Muscle of leg (tissue), 16 donors: ENCODE data around the gene PCDHB3. TPM values are rescaled to one million over a fixed set of nuclear protein-coding genes. Genes with fewer than 3 reads are reported as not detected.
"Not testable (repeated sequence)": the region's sequence is repeated elsewhere in the genome, so short reads cannot be mapped to it uniquely, and the experiment has no call there.

Experiments
- DNase-seq: peaks from one replicate; pipeline ENCODE4 v3.0.0; 2013
- H3K27ac ChIP-seq: one replicate; pipeline ENCODE4 v1.5.1; 2013; ENCODE audit warnings: mild to moderate bottlenecking, low read length, control low read depth
- H3K27me3 ChIP-seq: one replicate; pipeline ENCODE4 v1.6.1; 2013; ENCODE audit warnings: low read length; ENCODE audit not compliant: control insufficient read depth, insufficient read depth
- H3K36me3 ChIP-seq: one replicate; pipeline ENCODE4 v1.6.1; 2013; ENCODE audit warnings: low read length; ENCODE audit not compliant: control insufficient read depth, insufficient read depth
- H3K4me1 ChIP-seq: one replicate; pipeline ENCODE4 v1.6.1; 2013; ENCODE audit warnings: low read length; ENCODE audit not compliant: control insufficient read depth, insufficient read depth
- H3K4me3 ChIP-seq: one replicate; pipeline ENCODE4 v1.5.1; 2013; ENCODE audit warnings: low read length, control low read depth
- H3K9me3 ChIP-seq: replicated peaks from 2 replicates; pipeline ENCODE4 v1.6.1; 2013; ENCODE audit warnings: low read depth, low read length; ENCODE audit not compliant: control insufficient read depth
- WGBS: methylation state at CpG from one replicate; pipeline ENCODE4 v1.1.5; 2013; ENCODE audit warnings: missing lambda C conversion rate; ENCODE audit not compliant: insufficient coverage; 5-methylcytosine and 5-hydroxymethylcytosine counted together
- long read RNA-seq, 11 donors: transcript quantifications; one replicate each; lab custom pipeline, GENCODE V29; 2026
- polyA plus RNA-seq, 8 donors: library from polyadenylated mRNA; unstranded; fragments of 120-200 nt; gene quantifications; one replicate each; pipeline versions ENCODE4 v1.2.1 to v1.2.3, GENCODE V29; 2013; ENCODE audit warnings: inconsistent platforms in 1 of 8, low replicate concordance in 1 of 8; ENCODE audit not compliant: insufficient read length in 8 of 8, insufficient read depth in 1 of 8
- total RNA-seq: library from RNA; stranded (reverse); fragments of 120-200 nt; gene quantifications from one replicate; pipeline ENCODE4 v1.2.4, GENCODE V29; 2013

PCDHB3 gene
- total RNA-seq (1.8 TPM), polyA plus RNA-seq (1 to 10 TPM; 1.4 to 4.4 (median 1.8) TPM)
- long read RNA-seq, donor 1, partial matches to known transcripts: 0 of 2 reads
- long read RNA-seq, donor 1, other reads (novel, unspliced or antisense): 0 of 2 reads
- long read RNA-seq, donor 2: 0 reads
- long read RNA-seq, donor 3, partial matches to known transcripts: 0 of 1 reads
- long read RNA-seq, donor 3, other reads (novel, unspliced or antisense): 0 of 1 reads
- long read RNA-seq, donor 4, partial matches to known transcripts: 0 of 1 reads
- long read RNA-seq, donor 4, other reads (novel, unspliced or antisense): 0 of 1 reads
- long read RNA-seq, donor 5, partial matches to known transcripts: 0 of 1 reads
- long read RNA-seq, donor 5, other reads (novel, unspliced or antisense): 0 of 1 reads
- long read RNA-seq, donor 6: 0 reads
- long read RNA-seq, donor 7, partial matches to known transcripts: 0 of 1 reads
- long read RNA-seq, donor 7, other reads (novel, unspliced or antisense): 0 of 1 reads
- long read RNA-seq, donor 8, partial matches to known transcripts: 0 of 3 reads
- long read RNA-seq, donor 8, other reads (novel, unspliced or antisense): 0 of 3 reads
- long read RNA-seq, donor 9, partial matches to known transcripts: 0 of 1 reads
- long read RNA-seq, donor 9, other reads (novel, unspliced or antisense): 0 of 1 reads
- long read RNA-seq, donor 10, partial matches to known transcripts: 0 of 3 reads
- long read RNA-seq, donor 10, other reads (novel, unspliced or antisense): 0 of 3 reads
- long read RNA-seq, donor 11: 0 reads

DNA sequence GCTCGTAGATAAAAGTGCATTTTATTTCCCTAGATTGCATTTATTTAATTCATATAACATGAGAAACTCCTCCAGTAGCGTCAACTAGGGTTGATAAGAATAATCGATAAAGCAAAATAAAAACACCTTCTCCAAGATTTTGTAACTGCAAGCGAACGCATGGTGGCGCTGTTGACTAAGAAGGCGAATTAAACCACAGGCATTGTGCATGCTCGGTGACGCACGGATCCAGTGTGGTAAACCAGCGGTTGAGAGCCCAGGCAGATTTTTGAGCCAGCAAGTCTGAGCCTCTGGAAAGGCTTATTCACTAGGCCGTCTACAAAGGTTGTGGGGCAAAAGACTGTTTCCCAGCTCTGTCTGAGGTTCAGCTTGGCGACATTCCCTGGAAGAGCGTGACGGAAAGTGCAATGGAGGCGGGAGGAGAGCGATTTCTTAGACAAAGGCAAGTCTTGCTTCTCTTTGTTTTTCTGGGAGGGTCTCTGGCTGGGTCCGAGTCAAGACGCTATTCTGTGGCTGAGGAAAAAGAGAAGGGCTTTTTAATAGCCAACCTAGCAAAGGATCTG lies at the start of gene PCDHB3:
Gene PCDHB3, plus strand, starts transcription at position 231 of the 563 bp plus-strand sequence. Its CDS starts 177 bp downstream, at position 408.
- H3K4me3 ChIP-seq: peak within 1 kb of the TSS; percentile 18
- H3K27me3 ChIP-seq: peaks cover 6% of the 10 kb centered on the region
- H3K9me3 ChIP-seq: peaks cover 13% of the 10 kb centered on the region
- WGBS: 6% methylated on average over 10 of the region's 19 CpGs
- H3K36me3 ChIP-seq: no peaks in the 10 kb centered on the region
- no peaks in the 10 kb centered on the region for H3K4me1 ChIP-seq
- H3K27ac ChIP-seq: no peak within 1 kb of the TSS
- peak; percentile 41 for DNase-seq

DNA sequence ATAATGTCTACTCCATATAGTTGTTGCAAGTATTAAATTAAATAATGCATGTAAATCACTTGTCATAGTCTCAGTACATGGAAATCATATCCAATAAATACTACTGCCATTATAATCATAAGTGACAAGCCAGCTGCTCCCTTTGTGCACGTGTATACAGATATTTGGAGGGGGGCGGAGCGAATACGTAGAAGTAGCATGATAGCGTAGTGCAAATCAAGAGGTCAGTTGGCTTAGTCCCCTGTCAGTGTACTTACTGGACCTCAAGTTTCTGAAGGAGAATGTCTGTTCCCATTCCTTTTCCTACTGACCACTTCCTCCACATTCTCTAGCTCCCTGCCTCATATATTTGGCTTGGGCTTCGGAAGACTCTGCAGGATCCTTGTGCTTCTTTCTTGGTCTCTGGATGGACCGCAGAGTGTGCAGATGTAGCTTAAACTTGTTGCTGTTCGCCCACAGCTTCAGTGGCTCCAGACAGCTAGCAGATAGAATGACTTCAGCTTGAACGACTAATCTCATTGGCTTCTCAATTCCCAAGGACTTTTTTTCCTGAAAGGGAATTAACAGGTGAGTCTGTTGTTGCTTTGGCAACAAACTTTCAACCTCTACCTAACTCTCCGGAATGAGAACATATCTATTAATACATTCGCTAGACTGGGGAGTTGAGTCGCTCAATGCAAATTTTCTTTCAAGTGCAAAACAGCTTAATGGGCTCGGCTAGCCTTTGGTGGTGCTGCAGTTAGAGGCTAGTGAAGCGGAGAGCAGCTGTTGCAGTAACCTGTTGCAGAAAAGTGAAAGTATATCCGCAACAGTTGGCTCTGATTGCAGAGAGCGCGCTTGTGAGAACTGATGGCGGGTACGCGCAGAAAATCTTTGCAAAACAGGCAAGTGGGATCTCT lies 49.4 kb upstream of the PCDHB3 start, which contains the start of gene PCDHB1:
Gene PCDHB1, plus strand, starts transcription at position 753 of the 899 bp plus-strand sequence. Its CDS starts 97 bp downstream, at position 850.
- Histone ChIP-seq H3K9me3 (no peaks in the 10 kb centered on the region), H3K4me3 (peak within 1 kb of the TSS; percentile 41), H3K27ac (no peak within 1 kb of the TSS), H3K4me1 (peaks cover 9% of the 10 kb centered on the region), H3K27me3 (peaks cover 16% of the 10 kb centered on the region), H3K36me3 (no peaks in the 10 kb centered on the region)
- WGBS: 11% methylated on average over 12 of the region's 20 CpGs
- DNase-seq: peak; percentile 23

DNA sequence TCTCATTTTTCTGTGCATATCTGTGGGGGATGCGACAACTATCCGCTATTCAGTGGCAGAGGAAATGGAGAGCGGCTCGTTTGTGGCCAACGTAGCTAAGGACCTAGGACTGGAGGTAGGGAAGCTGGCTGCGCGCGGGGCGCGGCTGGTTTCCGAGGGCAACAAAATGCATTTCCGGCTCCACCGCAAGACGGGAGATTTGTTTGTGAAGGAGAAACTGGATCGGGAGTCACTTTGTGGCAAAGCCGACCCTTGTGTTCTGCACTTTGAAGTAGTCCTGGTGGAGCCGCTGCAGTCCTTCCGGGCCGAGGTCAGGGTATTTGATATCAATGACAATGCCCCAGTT lies 48.8 kb upstream of the PCDHB3 start:
- H3K27me3 ChIP-seq: peaks cover 16% of the 10 kb centered on the region
- H3K36me3 ChIP-seq: no peaks in the 10 kb centered on the region
- H3K4me3 ChIP-seq: peak overlapping the region; percentile 41
- DNase-seq: peak; percentile 0
- peaks cover 9% of the 10 kb centered on the region for H3K4me1 ChIP-seq
- no peaks in the 10 kb centered on the region for H3K9me3 ChIP-seq
- 8% methylated on average over 19 of the region's 19 CpGs for WGBS
- H3K27ac ChIP-seq: no peak overlapping the region

DNA sequence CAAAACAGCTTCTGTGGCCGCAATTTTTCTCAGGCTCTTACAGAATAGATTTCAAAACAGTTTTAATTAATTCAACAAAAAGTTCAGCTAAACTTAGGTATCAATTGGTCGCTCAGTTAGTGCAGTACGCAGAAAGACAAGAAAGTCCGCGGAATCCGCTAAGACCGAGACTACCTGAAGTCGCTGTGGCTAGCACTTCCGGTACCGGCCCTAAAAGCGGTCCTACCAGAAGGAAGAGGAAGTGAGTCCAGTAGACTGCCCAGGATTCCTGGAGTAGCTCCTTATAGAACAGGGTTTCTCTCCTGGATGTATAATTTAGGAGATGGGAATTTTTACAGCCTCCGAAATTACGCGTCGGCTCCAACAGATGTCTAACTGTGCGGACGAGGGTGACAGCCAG lies 22.4 kb upstream of the PCDHB3 start:
- WGBS: 22% methylated on average over 9 of the region's 17 CpGs
- Histone ChIP-seq H3K27ac (no peak overlapping the region), H3K4me3 (peak overlapping the region; percentile 3), H3K9me3 (peaks cover 4% of the 10 kb centered on the region), H3K4me1 (no peaks in the 10 kb centered on the region), H3K36me3 (no peaks in the 10 kb centered on the region), H3K27me3 (peaks cover 5% of the 10 kb centered on the region)
- DNase-seq: no peak

DNA sequence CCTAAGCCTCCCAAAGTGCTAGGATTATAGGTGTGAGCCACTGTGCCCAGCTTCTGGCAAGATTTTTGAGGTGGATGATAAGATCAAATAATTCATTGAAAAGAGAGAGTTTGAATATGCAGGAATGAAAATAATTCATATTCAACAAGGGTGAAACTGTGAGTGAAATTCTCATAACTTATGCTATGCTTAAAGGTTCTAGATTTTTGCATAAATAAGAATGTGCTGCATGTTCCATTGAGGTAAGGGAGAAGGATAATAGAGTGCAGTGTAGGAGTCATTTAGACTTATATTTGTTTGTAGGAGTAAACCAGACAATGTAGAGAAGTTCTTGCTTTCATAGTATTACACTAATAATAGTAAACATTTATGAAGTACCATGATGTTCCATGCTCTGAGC lies 18.0 kb upstream of the PCDHB3 start:
- H3K27me3 ChIP-seq: peaks cover 5% of the 10 kb centered on the region
- H3K4me3 ChIP-seq: no peak overlapping the region

DNA sequence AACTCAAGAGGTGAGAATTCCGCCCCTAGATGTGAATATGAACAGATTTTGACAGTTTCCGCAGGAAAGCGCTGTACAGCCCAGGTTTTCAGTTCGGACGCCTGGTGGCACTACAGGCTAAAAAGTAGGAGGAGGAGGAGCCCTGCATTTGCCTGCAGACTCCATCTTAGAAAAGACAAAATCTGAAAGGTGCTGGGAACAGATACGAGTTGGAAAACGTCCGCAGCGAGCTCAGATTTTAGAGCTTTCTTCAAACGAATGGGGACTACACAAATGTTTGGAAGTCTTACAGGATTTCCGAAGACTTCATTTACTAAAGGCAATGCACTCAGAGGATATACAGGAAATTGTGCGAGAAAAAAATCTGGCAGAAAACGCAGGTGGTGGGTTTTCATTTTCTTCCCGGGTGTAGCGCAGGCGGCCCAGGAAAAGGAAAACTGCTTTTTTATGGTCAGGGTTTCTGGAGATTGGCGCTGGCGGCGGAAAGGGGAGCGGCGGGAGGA lies 15.7 kb upstream of the PCDHB3 start:
- no peaks in the 10 kb centered on the region for H3K9me3 ChIP-seq
- no peak overlapping the region for H3K27ac ChIP-seq
- no peaks in the 10 kb centered on the region for H3K36me3 ChIP-seq
- no peaks in the 10 kb centered on the region for H3K27me3 ChIP-seq
- DNase-seq: peak; percentile 38
- WGBS: 20% methylated on average over 19 of the region's 21 CpGs
- H3K4me3 ChIP-seq: peak overlapping the region; percentile 22
- no peaks in the 10 kb centered on the region for H3K4me1 ChIP-seq

More for the DNA sequence above, 18.0 kb upstream of the PCDHB3 start:
- no peaks in the 10 kb centered on the region for H3K4me1 ChIP-seq
- H3K27ac ChIP-seq: no peak overlapping the region
- peaks cover 4% of the 10 kb centered on the region for H3K9me3 ChIP-seq
- no peak for DNase-seq
- H3K36me3 ChIP-seq: no peaks in the 10 kb centered on the region

DNA sequence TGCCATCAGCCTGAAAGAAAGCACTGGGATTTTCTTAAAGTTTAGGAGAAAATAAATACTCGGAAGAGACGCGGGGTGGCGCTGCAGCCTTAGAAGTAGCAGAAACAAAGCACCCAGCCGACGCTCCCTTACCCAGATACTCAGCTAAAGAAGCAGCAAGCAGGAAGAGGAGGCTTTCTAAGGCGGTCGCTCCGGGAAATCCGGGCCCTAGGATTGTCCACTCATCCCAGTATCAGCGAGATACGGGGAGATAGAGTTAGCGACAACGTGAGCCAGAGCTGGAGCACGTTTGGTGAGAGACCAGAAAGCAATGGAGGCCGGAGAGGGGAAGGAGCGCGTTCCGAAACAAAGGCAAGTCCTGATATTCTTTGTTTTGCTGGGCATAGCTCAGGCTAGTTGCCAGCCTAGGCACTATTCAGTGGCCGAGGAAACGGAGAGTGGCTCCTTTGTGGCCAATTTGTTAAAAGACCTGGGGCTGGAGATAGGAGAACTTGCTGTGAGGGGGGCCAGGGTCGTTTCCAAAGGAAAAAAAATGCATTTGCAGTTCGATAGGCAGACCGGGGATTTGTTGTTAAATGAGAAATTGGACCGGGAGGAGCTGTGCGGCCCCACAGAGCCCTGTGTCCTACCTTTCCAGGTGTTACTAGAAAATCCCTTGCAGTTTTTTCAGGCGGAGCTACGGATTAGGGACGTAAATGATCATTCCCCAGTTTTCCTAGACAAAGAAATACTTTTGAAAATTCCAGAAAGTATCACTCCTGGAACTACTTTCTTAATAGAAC lies 5.6 kb upstream of the PCDHB3 start, which contains the start of gene PCDHB2:
Gene PCDHB2, plus strand, starts transcription at position 135 of the 782 bp plus-strand sequence. Its CDS starts 176 bp downstream, at position 311.
- DNase-seq: peak; percentile 34
- H3K27ac ChIP-seq: no peak within 1 kb of the TSS
- peak within 1 kb of the TSS; percentile 24 for H3K4me3 ChIP-seq
- WGBS: 17% methylated on average over 22 of the region's 29 CpGs
- peaks cover 10% of the 10 kb centered on the region for H3K27me3 ChIP-seq
- peaks cover 7% of the 10 kb centered on the region for H3K9me3 ChIP-seq
- no peaks in the 10 kb centered on the region for H3K36me3 ChIP-seq
- no peaks in the 10 kb centered on the region for H3K4me1 ChIP-seq

DNA sequence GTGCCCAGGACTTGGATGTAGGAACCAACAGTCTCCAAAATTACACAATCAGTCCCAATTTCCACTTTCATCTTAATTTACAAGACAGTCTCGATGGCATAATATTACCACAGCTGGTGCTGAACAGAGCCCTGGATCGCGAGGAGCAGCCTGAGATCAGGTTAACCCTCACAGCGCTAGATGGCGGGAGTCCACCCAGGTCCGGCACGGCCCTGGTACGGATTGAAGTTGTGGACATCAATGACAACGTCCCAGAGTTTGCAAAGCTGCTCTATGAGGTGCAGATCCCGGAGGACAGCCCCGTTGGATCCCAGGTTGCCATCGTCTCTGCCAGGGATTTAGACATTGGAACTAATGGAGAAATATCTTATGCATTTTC lies 5.0 kb upstream of the PCDHB3 start:
- H3K9me3 ChIP-seq: peaks cover 8% of the 10 kb centered on the region
- no peak overlapping the region for H3K27ac ChIP-seq
- no peak for DNase-seq
- H3K27me3 ChIP-seq: peaks cover 10% of the 10 kb centered on the region
- no peaks in the 10 kb centered on the region for H3K4me1 ChIP-seq
- no peaks in the 10 kb centered on the region for H3K36me3 ChIP-seq
- 29% methylated on average over 9 of the region's 12 CpGs for WGBS
- H3K4me3 ChIP-seq: peak overlapping the region; percentile 24

DNA sequence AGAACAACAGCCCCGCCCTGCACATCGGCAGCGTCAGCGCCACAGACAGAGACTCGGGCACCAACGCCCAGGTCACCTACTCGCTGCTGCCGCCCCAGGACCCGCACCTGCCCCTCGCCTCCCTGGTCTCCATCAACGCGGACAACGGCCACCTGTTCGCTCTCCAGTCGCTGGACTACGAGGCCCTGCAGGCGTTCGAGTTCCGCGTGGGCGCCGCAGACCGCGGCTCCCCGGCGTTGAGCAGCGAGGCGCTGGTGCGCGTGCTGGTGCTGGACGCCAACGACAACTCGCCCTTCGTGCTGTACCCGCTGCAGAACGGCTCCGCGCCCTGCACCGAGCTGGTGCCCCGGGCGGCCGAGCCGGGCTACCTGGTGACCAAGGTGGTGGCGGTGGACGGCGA lies 4.1 kb upstream of the PCDHB3 start:
- H3K36me3 ChIP-seq: not testable (repeated sequence)

More for the DNA sequence above, 4.1 kb upstream of the PCDHB3 start:
- not testable (repeated sequence) for H3K4me1 ChIP-seq, H3K4me3 ChIP-seq, H3K27ac ChIP-seq, DNase-seq
- H3K9me3 ChIP-seq: peaks cover 13% of the 10 kb centered on the region
- WGBS: 42% methylated on average over 7 of the region's 46 CpGs
- H3K27me3 ChIP-seq: peaks cover 13% of the 10 kb centered on the region
